ENCODE measurements around the gene SSBP4.
A peak's percentile ranks its signal among the peaks of the same experiment; 100 is the strongest.

Gene SSBP4

DNA sequence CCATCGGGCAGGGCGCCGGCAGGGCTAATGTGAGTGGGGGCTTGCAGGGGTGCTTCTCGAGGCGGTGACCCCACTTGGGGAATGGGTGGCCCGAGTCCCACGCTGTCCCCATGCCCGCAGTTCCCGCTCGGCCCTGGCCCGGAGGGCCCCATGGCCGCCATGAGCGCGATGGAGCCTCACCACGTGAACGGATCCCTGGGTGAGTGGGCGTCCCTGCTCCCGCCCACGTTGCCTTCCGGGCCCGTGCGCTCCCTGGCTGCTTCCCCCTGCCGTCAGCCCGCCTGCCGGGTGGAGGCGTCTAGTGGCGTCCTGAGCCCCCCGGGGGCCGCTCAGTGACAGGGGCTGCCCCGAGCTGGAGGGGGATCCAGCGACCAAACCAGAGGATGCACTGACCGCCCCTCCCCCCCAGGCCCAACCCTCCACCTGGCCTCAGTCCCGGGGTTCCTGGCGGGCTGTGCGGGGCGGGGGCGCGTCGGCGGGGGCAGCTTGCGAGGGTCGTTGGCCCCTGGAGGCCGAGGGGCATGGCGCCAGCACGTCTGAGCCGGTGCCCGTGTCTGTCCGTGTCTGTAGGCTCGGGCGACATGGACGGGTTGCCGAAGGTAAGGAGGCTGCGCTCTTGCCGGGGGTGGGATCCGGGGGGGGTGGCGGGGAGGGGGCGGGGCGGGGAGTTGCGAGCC lies 14.0 kb downstream of the SSBP4 start:
- DNase-seq (ENCODE audit: low read depth in 2 of 2) = no peak

DNA sequence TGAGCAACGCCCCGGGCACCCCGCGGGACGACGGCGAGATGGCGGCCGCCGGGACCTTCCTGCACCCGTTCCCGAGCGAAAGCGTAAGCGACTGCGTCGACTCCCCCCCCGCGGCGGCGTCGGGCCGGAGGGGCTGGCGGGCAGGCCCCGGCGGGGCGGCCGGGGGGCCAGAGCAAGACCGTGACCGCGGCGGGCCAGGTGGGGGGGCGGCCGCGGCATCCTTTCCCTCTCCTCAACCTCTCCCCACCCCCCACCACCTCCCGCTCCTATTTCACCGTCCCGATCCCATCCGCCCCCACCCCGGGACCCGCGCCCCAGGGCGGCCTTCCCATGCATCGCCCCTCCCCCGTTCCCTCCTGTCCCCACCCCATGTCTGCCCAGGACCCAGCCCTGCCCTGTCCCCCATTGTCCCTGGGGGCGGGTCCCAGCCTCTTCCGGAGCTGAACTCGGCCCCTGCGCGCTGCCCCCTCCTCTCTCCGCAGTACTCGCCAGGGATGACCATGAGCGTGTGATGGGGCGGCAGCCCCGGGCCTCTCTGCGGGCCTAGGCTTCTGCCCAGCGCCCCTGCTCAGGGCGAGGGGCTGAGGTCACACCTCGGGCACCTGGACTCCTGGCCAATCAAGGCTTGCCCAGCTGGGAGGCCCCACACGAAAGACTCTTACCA lies 14.7 kb downstream of the SSBP4 start:
- no peak for DNase-seq (ENCODE audit: low read depth in 2 of 2)

DNA sequence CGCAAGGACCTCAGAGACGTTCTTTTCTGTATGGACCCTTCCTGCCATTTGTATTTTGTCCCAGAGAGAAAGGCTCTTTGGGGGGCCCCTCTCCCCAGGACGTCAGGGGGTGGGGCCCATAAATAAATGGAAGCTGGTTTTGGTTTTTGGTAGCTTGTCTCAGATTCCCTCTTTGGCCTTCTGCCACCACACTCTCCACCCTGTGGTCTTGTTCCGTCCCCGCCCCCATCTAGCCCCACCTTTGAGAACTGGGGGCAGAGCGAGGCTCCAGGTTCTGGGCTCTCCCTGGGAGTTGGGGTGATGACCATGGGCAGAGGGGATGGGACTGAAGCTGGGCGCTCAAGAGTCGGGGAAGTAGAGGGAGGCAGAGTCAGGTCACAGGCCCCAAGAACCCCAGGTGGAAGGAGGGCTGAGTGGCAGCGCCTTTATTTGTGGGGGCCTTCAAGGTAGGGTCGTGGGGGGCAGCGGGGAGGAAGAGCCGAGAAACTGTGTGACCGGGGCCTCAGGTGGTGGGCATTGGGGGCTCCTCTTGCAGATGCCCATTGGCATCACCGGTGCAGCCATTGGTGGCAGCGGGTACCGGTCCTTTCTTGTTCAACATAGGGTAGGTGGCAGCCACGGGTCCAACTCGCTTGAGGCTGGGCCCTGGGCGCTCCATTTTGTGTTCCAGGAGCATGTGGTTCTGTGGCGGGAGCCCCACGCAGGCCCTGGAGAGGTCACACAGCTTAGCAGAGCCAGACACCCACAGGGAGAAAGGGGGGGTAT lies 15.4 kb downstream of the SSBP4 start:
- no peak for DNase-seq (ENCODE audit: low read depth in 2 of 2)

DNA sequence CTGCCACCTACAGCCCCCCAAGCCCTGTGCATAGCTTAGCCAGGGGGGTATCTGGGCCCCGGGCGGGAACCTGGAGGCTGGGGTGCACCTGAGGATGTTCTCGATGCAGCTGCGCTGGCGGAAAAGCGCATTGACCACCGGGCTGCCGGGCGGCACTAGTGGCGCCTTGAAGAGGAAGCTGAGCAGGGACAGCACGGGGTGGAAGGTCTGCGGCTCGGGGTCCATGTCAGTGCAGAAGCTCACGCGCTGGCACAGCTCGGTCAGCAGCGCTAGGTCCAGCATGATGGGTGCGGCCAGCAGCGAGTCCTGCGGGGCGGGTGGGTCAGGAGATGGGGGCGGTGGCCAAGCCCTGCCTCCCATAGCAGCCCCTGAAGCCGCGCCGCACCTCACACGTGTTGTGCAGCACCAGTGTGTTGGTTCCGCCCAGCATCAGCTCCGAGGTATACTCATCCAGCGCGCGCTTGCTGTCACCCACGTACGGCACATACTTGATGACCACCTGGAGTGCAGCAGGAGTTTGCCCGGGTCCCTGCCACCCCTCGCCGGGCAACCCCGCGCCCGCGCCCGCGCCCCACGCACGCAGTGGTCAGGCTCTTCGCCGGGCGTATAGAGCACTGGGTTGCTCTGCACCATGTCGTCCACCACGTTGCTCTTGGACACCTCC lies 16.1 kb downstream of the SSBP4 start:
- DNase-seq (ENCODE audit: low read depth in 2 of 2) = no peak

DNA sequence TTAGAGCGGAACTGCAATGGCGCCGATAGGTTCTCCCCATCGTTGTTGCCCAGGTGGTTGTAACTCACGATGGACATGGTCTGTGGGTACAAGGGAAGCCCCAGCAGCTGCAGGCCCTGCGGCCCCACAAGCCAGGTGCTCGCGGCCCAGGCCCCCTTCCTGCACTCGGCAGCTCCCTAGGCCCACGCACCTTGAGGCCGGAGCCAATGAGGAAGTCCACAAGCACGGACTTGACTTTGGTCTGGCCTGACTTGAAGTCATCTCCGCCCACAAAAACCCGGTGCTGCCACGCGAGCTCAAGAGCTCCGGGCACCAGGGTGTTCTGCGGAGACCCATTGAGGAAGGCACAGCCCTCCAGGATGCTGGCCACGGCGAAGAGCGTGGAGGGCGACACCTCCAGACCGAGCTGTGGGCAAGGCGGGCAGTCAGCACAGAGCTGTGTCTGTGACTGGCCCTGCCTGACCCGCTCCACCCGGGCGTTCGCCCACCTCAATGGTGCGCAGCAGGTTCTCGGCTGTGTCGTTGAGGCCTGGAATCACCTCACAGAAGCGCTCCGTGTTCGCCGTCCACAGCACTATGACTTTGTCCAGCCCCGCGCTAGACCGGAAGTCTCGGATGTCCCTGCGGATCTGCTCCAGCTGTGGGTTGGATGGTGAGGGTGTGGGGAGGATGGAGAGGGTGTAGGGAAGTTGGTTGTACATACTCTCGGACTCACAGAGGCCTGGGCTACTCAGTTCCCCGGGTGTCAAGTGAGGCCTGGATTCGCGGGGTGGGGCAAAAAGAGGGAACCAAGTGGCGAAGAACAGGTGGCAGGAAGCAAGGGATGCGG lies 16.9 kb downstream of the SSBP4 start:
- DNase-seq (ENCODE audit: low read depth in 2 of 2) = no peak

DNA sequence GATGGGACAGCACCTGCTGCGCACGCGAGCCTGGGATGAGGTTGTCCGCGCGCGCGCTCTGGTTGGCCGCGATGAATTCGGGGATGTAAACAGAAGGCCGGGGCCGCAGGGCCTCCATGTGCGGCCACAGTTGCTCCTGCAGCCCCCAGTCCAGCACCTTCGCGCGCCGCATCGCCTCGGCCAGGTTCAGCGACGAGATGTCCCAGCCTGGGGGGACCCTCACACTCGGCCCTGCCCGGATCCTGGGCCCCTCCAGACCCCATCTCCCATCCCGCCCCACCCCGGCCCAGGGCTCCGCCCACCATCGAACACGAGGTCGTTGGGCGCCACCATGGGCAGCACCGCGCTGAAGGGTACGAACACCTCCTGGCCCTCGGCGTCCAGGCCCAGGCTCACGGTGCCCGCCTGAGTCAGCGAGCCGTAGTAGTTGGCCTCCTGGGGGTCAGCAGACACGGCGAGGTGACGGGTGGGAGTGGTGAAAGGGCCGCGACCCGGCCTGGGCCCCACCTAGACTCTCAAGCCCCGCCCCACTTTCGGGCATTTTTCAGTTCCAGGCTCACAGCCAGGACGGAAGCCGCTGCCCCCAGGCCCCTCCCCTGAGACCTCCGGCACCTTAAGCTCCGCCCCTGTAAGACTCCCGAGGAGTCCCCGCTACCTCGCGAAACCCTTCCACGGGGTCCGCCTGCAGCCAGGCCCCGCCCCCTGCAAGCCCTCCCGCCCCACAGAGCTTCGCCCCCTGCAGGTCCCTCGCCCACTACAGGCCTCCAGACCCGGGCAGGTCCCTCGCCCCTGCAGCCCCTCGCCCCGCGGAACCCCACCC lies 17.7 kb downstream of the SSBP4 start:
- peak in 1 of 2 donors; percentile 50 for DNase-seq (ENCODE audit: low read depth in 2 of 2)

DNA sequence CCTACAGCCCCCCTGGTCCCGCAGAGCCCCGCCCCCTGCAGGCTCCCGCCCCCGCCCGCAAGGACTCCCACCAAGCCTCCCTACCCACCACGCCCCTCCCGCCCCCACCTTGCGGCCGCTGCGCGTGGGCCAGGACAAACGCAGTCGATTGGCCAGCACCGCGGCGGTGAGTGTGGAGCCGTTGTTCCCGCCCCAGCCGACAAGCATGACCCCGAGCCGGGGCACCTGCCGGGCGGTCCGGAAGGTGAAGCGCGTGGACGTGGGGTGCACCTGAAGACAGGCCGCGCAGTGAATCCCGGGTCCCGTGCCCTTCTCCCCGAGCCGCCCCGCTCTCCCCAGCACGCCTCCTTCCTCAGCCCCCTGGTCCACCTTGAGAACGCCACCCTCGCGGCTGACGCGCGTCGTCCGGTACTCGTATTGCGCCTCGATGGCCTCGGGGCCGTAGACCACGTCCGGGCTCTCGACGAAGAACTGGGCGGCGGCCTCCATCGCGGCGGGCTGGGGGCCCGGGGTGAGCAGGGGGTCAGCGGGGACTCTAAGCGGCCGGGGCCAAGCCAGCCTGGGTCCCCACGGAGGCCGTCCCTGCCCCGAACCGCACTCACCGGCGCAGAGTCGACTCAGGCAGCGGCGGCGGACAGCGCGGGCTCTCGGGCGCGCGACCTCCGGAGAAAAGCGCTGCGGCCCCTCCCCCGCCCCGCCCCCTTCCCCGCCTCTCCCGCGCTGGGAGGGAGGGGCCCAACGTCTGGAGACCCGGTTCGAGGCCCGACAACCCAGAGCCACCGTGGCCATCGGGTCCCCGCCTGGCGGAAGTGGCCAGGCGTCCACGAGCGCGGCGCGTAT lies 18.5 kb downstream of the SSBP4 start, which contains the start of gene ISYNA1:
TSS of gene ISYNA1 (minus strand) at position 643 of the 840 bp plus-strand sequence. CDS start at position 489, 154 bp downstream.
- no peak for DNase-seq (ENCODE audit: low read depth in 2 of 2)

DNA sequence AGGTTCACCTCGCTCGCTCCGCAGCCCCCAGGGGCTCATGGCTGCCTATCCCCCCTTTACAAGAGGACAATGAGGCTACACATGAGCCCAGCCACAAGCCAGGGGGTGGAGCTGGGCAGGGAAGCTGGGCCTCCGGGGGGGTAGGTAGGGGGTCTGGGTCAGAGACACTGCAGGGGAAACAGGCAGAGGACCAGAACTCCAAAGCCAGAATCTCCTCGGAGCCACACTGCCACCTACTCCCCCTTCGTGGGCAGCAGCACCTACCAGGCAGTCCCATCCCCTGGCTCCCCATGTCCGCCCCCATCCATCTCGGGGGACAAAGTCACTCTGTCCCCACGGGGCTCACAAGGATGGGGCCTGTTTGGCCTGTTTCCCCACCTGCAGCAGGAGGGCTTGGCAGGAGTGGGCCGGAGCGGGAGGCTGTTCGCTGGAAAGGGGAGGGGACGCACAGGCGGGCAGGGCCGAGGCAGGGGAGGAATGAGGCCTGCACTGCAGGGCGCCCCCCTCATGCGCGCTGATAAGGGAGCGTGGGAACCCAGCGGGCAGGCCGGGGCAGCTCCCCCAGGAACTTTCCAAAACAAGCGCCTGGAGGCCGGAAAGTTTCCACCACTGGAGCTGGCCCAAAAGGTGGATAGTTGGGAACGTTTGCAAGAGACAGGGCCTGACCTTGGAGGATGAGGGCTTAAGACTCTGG lies 19.3 kb downstream of the SSBP4 start:
- DNase-seq (ENCODE audit: low read depth in 2 of 2) = no peak

DNA sequence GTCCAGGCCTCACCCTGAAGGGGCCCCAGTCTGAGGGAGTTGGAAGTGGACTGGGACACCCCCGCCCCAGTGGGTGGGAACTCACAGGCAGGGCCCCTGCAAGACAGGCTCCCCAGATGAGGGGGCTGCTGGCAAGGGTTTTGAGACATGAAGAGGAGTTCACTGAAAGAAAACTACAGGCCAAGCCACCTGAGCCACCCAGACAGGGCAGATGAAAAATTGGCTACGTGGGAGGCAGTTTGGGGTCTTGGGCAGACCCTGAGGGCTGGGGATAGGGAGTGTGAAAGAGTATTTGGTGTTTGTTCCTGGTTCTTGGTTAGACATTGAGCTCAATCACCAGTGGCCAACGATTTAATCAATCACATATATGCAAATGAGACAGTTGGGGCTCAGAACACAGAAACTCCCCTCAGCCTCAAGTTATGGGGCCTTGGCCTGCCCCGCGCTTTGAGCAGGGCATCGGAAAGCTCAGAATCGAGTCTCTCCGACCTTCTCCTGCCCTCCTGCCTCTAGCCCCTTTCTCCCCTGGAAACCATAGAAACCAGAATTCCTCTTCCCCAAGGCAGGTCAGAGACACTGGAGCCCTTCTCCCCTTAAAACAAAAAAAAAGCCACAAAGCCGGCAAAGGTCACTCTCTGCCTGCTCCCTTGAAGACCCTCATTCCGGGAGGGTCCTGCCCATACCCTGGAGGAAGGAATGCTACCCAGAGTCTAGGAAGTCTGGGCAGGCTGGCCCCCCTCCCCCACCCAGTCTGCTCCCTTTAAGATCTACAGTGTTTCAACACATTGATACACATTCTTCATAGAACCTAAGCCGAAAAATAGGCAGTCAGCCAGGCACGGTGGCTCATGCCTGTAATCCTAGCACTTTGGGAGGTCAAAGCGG lies 20.1 kb downstream of the SSBP4 start:
- no peak for DNase-seq (ENCODE audit: low read depth in 2 of 2)

DNA sequence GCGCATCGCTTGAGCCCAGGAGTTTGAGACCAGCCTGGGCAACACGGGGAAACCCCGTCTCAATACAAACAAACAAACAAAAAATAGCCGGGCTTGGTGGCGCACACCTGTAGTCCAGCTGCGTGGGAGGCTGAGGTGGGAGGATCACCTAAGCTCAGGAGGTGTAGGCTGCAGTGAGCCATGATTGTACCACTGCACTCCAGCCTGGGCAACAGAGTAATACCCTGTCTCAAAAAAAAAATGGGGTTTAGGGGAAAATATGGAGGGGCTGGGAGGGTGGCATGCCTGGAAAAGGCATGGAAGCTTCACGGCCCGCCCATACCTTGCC lies 20.7 kb downstream of the SSBP4 start:
- DNase-seq (ENCODE audit: low read depth in 2 of 2) = no peak

DNA sequence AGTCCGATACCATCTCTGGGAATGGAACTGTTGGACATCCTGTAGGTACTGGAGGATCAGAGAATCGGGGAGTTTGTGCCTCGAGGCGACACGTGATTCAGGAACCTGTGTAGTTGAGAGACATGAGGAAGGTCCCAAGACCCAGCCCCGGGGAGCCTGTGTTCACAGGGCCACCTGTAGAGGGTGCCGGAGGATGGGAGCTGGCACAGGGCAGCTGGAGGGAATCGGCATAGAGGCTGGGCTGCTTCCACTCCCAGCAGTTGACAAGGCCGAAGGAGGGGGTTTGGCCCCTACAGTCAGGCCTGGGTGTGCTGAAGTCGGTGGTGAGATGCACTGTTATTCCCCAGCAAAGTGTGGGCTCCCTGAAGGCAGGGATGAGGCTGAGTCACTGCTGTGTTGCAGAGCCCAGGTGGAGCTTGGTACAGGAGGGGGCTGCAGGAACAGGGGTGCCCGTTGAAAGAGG lies 21.2 kb downstream of the SSBP4 start:
- DNase-seq (ENCODE audit: low read depth in 2 of 2) = no peak

DNA sequence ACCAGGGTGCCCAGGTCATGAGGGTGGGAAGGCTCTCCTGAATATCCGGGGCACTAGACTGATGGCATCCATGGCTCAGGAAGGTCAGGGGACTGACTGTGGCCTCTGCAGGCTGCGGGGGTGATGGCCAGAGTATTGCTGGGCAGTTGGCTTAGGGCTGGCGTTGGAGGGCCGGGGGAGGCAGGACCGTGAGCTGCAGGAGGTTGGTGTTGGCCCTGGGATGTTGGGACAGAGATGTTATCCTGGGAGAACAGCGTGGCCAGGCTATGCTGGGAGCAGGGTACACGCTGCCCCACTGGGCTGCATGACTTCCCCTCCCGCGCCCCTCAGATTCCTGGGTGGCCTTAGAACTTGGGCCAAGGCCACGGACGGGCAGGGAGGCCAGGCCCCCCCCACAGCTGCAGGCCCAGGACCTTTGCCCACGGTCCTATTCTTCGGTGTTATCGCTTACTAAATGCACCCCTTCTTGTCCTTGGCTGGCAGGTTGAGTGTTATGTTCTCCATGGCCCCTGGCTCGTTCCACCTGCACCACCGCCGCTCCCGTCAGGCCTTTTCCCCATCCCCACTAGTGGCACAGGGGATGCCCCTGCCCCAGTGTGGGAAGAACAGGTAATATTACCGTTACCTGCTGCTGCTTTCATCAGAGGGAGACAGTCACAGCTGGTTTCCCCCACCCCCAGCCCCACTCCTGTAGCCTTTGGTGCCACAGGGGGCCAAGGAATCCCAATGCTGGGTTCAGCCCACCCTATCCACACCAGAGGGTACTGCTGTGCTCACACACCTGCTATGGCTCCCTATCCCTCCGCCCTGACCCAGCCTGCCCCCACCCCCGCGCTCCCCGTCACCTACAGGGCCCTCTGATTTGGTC lies 22.0 kb downstream of the SSBP4 start:
- no peak for DNase-seq (ENCODE audit: low read depth in 2 of 2)

DNA sequence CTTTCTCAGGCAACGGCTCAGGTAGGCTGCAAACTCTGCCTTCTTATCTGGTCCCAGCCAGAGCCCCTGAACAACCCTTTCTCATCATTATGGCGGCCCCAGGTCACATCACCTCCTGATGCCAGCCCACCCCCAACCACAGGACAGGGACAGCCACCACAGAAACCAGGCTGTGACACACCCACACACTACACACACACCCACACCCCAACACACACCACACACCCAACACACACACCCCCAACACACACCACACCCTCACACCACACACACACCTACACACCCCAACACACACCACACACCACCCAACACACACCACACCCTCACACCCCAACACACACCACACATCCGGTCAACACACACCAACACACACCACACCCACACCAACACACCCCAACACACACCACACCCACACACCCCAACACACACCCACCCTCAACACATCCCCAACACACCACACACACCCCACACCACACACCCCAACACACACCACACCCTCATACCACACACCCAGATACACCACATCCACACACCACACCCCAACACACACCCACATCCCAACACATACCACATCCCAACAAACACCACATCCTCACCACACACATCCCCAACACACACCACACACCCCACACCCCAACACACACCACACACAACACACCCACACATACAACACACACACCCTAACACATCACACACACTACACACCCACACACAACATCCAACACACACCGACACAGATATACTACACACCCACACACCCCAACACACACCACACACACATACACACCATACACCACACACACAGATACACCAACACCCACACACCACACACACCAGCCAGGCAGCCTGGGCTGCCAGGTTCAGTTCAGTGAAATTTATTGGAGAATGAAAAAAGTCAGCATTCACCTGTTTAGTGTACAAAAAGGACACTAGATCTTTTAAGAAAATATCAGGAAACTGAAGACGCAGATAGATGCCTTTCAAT lies 22.9 kb downstream of the SSBP4 start:
- no peak for DNase-seq (ENCODE audit: low read depth in 2 of 2)

DNA sequence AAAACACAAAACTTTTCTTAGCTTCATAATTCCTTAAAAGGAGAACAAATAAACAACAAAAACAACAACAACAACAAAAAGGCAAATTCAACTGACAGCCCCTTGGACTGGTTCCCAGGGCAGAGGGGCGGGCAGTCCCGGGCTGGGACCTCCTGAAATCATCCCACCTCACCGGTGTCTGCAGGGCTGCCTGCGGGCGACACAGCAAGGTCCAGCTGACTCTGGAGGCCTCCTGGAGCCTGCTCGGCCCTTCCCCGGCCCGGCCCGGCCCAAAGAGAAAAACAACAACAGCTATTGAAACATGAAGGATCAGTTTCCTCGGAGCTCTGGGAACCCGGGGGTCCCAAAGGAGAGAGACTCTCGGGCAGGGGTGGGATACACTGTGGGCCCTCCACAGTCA lies 23.7 kb downstream of the SSBP4 start:
- DNase-seq (ENCODE audit: low read depth in 2 of 2) = no peak

DNA sequence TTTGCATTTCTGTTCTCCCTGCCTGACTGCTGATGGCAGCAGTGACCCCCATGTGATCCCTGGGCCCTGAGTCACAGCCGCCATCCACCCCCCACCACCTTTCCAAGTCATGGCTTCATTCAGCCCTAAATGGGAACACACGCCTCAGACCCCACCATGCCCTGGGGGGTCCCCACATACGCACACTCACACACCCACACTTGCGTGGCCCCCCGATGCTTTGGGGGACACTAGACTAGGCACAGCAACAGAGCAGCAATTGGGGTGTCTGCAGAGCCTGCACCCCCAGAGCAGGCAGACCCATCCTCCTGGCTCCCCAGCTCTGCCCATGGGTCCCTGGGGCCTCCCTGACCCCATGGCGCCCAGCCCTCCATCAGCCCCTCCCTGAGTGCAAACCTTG lies 24.2 kb downstream of the SSBP4 start:
- DNase-seq (ENCODE audit: low read depth in 2 of 2) = no peak

DNA sequence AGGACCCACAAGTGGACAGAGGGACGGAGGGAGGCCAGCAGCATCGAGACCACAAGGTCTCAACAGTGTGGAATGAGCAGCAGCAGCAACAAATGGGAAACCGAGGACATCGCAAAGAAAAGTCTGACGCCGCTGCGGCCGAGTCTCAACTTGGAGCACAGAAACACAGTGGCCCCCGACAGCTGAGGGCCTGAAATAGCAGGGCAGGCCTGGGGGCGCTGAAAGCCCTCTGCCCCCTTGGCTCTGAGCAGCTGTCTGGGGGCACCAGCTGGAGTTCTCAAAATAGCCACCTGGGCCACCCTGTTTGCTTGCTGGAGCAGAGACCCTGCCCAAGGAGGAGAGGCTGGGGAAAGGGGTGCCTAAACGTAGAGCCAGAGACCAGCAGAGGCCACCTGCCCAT lies 24.6 kb downstream of the SSBP4 start:
- DNase-seq (ENCODE audit: low read depth in 2 of 2) = no peak
